Panc1 (cell line): ENCODE measurements around the gene RBBP8. TPM values are rescaled to one million over a fixed set of nuclear protein-coding genes. Genes with fewer than 3 reads are reported as not detected.

ENCODE experiments used
- ATAC-seq: fragments of 200-7000 bp; cut with Tn5 transposase; 2 replicates; pipeline ENCODE4 v1.9.1; 2020; ENCODE audit warnings: mild to moderate bottlenecking, moderate library complexity
- BruUV-seq: library from RNA; stranded (reverse); fragments of 400-500 nt; replicated peaks from 2 replicates; lab custom pipeline; 2021; lab: Mats Ljungman, UMichigan
- CTCF ChIA-PET: fragments of 300-600 bp; sonication (Branson Sonifier 250); formaldehyde crosslinking; loops from one replicate; lab custom pipeline; 2022; ENCODE audit warnings: antibody characterized with exemption; lab: Charles Lee
- POLR2A ChIA-PET: fragments of 300-600 bp; sonication (Branson Sonifier 250); formaldehyde crosslinking; loops from one replicate; lab custom pipeline; 2022; ENCODE audit warnings: antibody characterized with exemption; lab: Charles Lee
- DNase-seq: peaks from one replicate; pipeline ENCODE4 v3.0.0-alpha.2; 2010; ENCODE audit warnings: low read depth, low spot score
- H3K27ac ChIP-seq: 2 replicates; pipeline ENCODE4 v1.5.1; 2011; ENCODE audit warnings: mild to moderate bottlenecking, low read length, inconsistent platforms
- H3K27me3 ChIP-seq: fragments of 200-500 bp; sonication (Bioruptor generic); 2 replicates; pipeline ENCODE4 v1.6.0; 2014; ENCODE audit warnings: low read length, inconsistent platforms; ENCODE audit not compliant: control insufficient read depth, insufficient read depth
- H3K36me3 ChIP-seq: fragments of 200-500 bp; sonication (Bioruptor generic); 2 replicates; pipeline ENCODE4 v1.5.1; 2014; ENCODE audit warnings: inconsistent platforms, mild to moderate bottlenecking, low read length, moderate library complexity; ENCODE audit not compliant: control insufficient read depth, insufficient read depth
- H3K4me1 ChIP-seq: 2 replicates; pipeline ENCODE4 v1.5.1; 2011; ENCODE audit warnings: inconsistent platforms, mild to moderate bottlenecking, low read length, moderate library complexity; ENCODE audit not compliant: control insufficient read depth, insufficient read depth
- H3K4me3 ChIP-seq, 2 experiments: 2 replicates each; pipeline ENCODE4 v1.5.1; 2011 to 2012; ENCODE audit warnings: low read depth in 2 of 2, low read length in 2 of 2, mild to moderate bottlenecking in 2 of 2, inconsistent platforms in 1 of 2, moderate library complexity in 1 of 2
- H3K9me3 ChIP-seq: fragments of 200-500 bp; sonication (Bioruptor generic); 2 replicates; pipeline ENCODE4 v1.5.1; 2014; ENCODE audit warnings: low read depth, mild to moderate bottlenecking, inconsistent platforms, low read length, moderate library complexity; ENCODE audit not compliant: control insufficient read depth, insufficient read depth
- CTCF ChIP-seq: fragments of 450-650 bp; IDR thresholded peaks from 2 replicates; pipeline ENCODE4 v1.5.1; 2017; ENCODE audit warnings: mild to moderate bottlenecking
- POLR2AphosphoS5 ChIP-seq: IDR thresholded peaks from 2 replicates; pipeline ENCODE4 v1.6.1; 2012; ENCODE audit warnings: mild to moderate bottlenecking, low read depth, low read length, moderate library complexity
- REST ChIP-seq, 2 experiments: IDR thresholded peaks; 2 replicates each; pipeline ENCODE4 v1.6.1; 2011 to 2012; ENCODE audit warnings: low read depth in 2 of 2, control low read depth in 1 of 2, low read length in 1 of 2, mild to moderate bottlenecking in 1 of 2, moderate library complexity in 1 of 2; ENCODE audit not compliant: insufficient read depth in 1 of 2
- SIN3A ChIP-seq: IDR thresholded peaks from 2 replicates; pipeline ENCODE4 v1.6.1; 2012; ENCODE audit warnings: low read depth, mild to moderate bottlenecking, low read length, moderate library complexity, borderline replicate concordance; ENCODE audit not compliant: insufficient read depth
- TCF7L2 ChIP-seq: IDR thresholded peaks from 2 replicates; pipeline ENCODE4 v1.6.1; 2011; ENCODE audit warnings: mild to moderate bottlenecking, low read depth, low read length, inconsistent platforms
- in situ Hi-C: cut with HindIII; loops from 2 replicates; pipeline ENCODE4 v1.10.0; 2016; ENCODE audit warnings: low sequenced_read_pairs, low pct_unique_long_range_greater_than_20kb
- intact Hi-C: fragments of 100-400 bp; cut with micrococcal nuclease; formaldehyde crosslinking; loops from one replicate; pipeline ENCODE4 v1.10.0; 2022; ENCODE audit not compliant: unreplicated experiment
- total RNA-seq: library from RNA; stranded (reverse); gene quantifications from one replicate; pipeline ENCODE4 v1.2.1, GENCODE V29; 2021; ENCODE audit not compliant: unreplicated experiment

Gene RBBP8
- total RNA-seq, 1 experiment from 2014 or later: 62.8 TPM

GRCh38 chr18:23042133-23042532, 109.0 kb downstream of the RBBP8 start:
- Histone ChIP-seq H3K27ac (no peak overlapping the region), H3K4me1 (no peaks in the 10 kb centered on the region), H3K4me3 (no peak overlapping the region), H3K9me3 (no peaks in the 10 kb centered on the region), H3K36me3 (no peaks in the 10 kb centered on the region), H3K27me3 (no peaks in the 10 kb centered on the region)
- intact Hi-C loops (loop anchor here (10.0 kb wide), 1 partner anchor 53 kb away; no protein-coding TSS in a partner anchor), in situ Hi-C loops (no loop called here)
- TF ChIP-seq SIN3A (no peak), TCF7L2 (no peak), CTCF (no peak), POLR2AphosphoS5 (no peak), REST (IDR thresholded peaks at IDR 0.05; ENCODE audit: insufficient read depth in 1 of 2, low read depth in 2 of 2, low read length in 1 of 2) (no peak)
- no TSS peak for BruUV-seq
- no peak for DNase-seq
- ATAC-seq: no peak
- CTCF ChIA-PET: no interaction called here
- POLR2A ChIA-PET: interaction anchor here (0.6 kb wide), 1 partner anchor 97 kb away, joined by 12 read pairs; no protein-coding TSS in a partner anchor

- POLR2A ChIA-PET: interaction anchor here (0.6 kb wide), 1 partner anchor 23 kb away, joined by 3 read pairs; no protein-coding TSS in a partner anchor
- ATAC-seq (no peak), DNase-seq (no peak)
- in situ Hi-C loops (no loop called here), intact Hi-C loops (loop anchor here (10.0 kb wide), 1 partner anchor 51 kb away; no protein-coding TSS in a partner anchor)
- H3K4me1 ChIP-seq: no peaks in the 10 kb centered on the region
- H3K4me3 ChIP-seq: no peak overlapping the region
- no peaks in the 10 kb centered on the region for H3K27me3 ChIP-seq
- TF ChIP-seq SIN3A: no peak
- no peak for TF ChIP-seq REST (IDR thresholded peaks at IDR 0.05; ENCODE audit: insufficient read depth in 1 of 2, low read depth in 2 of 2, low read length in 1 of 2)
- no peak for TF ChIP-seq CTCF
- TF ChIP-seq TCF7L2: no peak
- no peak for TF ChIP-seq POLR2AphosphoS5
- H3K9me3 ChIP-seq: no peaks in the 10 kb centered on the region
- H3K27ac ChIP-seq: no peak overlapping the region
- BruUV-seq: no TSS peak
- CTCF ChIA-PET: no interaction called here
- no peaks in the 10 kb centered on the region for H3K36me3 ChIP-seq
These were observed 110.8 kb downstream of the RBBP8 start for GRCh38 chr18:23043803-23044376.
